NCI-H1417 treated with DMSO at 0.1 percent for 48 hours (cell line): Measurements from ENCODE around the gene SLIT1.

ENCODE experiments used
- DNase-seq: peaks from one replicate; lab custom pipeline; 2025; lab: John Stamatoyannopoulos, UW

Gene SLIT1

GRCh38 chr10:96968682-96969423 is 216.9 kb downstream of the SLIT1 start:
- DNase-seq, result no peak

DNA sequence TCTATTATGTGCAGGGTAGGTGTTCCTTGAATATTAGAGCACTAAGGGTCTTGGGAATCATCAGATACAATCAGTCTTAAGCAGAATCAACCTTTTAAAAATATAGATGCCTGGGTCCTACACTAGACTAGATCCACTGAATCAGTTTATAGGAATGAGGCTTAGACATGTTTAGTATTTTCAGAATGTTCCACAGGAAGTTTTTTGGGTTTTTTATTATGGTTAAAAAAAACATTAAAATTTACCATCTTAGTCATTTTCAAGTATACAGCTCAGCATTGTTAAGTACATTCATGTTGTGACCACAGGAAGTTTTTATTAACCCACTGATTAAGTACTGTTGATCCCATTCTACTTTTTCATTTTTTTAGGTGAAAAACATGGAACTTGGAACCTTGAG is 217.9 kb downstream of the SLIT1 start:
- no peak for DNase-seq

- DNase-seq, result no peak
Observed at GRCh38 chr10:96964131-96964530, 221.6 kb downstream of the SLIT1 start.

GRCh38 chr10:96960872-96961271 is 224.9 kb downstream of the SLIT1 start:
- DNase-seq, result no peak

DNA sequence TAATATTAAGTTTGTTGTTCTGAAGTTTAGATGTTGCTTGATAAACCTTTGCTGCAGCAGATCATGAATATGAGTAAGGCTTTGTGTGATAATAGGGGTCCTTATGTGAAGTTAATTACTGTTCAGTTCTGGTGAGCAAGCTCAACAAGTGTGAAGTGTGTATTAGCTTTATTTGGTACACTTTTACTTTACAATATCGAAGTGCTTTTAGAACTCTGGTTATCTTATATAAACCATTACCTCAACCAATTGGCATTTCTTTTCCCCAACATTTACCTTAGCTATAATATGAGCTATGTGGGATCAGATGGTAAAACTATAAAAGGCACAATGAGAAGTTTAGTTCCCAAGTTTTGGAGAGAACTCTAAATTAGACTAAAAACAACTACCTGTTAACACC is 226.0 kb downstream of the SLIT1 start:
- DNase-seq, result no peak

DNA sequence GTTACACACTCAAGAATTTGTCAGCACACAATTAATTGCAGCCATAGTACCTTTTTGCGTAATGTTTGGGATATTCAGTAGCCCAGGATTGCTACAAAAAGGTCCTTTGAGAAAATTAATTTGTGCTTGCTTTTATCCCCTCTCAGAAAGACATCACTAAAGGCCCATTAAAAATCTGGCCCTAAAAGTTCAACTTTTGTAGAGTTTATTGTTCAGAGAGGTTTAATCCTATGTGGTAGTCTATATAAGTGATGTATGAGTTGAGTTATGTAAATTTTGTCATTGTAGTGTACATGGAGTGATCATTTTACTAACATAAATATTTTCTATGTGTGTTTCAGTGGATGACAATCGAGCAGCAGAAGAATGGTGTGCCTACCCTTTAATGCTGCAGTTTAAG is 227.7 kb downstream of the SLIT1 start:
- no peak for DNase-seq

DNA sequence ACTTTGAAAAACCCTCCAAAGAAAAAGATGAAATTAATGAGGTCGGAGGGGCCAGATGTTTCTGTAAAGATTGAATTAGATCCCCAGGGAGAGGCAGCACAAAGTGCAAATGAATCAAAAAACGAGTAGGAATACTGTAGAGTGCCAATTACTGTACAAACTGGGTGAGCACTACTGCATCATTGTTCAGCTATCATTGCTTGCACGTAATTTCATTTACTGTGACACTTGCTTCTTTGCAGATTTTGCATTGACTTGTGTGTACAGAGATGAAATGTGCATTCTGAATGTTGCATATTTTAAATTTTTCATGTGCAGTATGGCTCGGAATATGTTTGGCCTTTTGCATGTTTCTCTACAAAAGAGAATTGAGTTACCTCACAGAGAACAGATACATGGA is 230.0 kb downstream of the SLIT1 start:
- no peak for DNase-seq

GRCh38 chr10:96951954-96952353 is 233.8 kb downstream of the SLIT1 start:
- DNase-seq, result no peak

DNA sequence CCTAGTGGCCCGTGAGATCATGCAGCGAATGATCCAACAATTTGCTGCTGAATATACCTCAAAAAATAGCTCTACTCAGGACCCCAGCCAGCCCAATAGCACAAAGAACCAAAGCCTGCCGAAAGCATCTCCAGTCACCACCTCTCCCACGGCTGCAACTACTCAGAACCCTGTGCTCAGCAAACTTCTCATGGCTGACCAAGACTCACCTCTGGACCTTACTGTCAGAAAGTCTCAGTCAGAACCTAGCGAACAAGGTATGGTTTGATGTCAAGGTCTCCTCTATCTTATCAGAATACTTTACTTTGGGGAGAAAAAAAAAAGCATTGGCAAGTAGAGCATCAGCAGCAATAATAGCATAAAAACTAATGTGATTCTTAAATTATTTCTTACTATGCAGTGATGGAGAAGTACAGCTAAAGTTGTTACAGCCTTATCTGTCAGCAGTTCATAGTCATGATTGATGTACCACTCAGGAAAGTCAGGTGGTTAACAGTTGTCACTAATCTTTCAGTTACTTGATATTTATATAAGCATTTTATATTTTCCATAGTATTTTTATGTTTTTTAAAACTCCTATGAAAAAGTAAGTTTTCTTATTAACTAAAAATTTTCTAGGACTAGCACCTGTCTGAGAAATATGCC is 236.6 kb downstream of the SLIT1 start:
- no peak for DNase-seq
